Measurements from ENCODE around the gene PDCD1.

- TF ChIP-seq CTCF (IDR thresholded peaks at IDR 0.05) (no peak), POLR2AphosphoS5 (IDR thresholded peaks at IDR 0.05) (no peak), POLR2A (IDR thresholded peaks at IDR 0.05) (no peak)
Measured at GRCh38 chr2:241900251-241901017, 41.7 kb upstream of the PDCD1 start.
